DND-41 (cell line): ENCODE data around the gene ARID5A.

Experiments
- ATAC-seq: fragments of 200-7000 bp; cut with Tn5 transposase; 3 replicates; pipeline ENCODE4 v1.9.1; 2021; ENCODE audit warnings: low read depth; ENCODE audit not compliant: insufficient read depth
- DNase-seq: peaks from one replicate; pipeline ENCODE4 v3.0.0-alpha.2; 2020
- H2AFZ ChIP-seq: 2 replicates; pipeline ENCODE4 v1.6.0; 2012; ENCODE audit warnings: low read depth, low read length
- H3K27ac ChIP-seq: 2 replicates; pipeline ENCODE4 v1.5.1; 2012; ENCODE audit warnings: low read length, inconsistent platforms
- H3K27me3 ChIP-seq: fragments of 200-600 bp; sonication (generic); 2 replicates; pipeline ENCODE4 v1.6.0; 2012; ENCODE audit warnings: low read length, mild to moderate bottlenecking, inconsistent platforms; ENCODE audit not compliant: insufficient read depth, poor library complexity
- H3K36me3 ChIP-seq: 2 replicates; pipeline ENCODE4 v1.5.1; 2012; ENCODE audit warnings: low read length, inconsistent platforms; ENCODE audit not compliant: insufficient read depth
- H3K4me1 ChIP-seq: 2 replicates; pipeline ENCODE4 v1.5.1; 2012; ENCODE audit warnings: mild to moderate bottlenecking, low read length; ENCODE audit not compliant: insufficient read depth
- H3K4me2 ChIP-seq: 2 replicates; pipeline ENCODE4 v1.6.0; 2012; ENCODE audit warnings: mild to moderate bottlenecking, moderate library complexity, low read length, inconsistent platforms; ENCODE audit not compliant: insufficient read depth
- H3K4me3 ChIP-seq, 2 experiments: fragments of 200-600 bp in 1 of 2; shearing (Covaris generic) in 1 of 2; 2 replicates each; pipeline ENCODE4 v1.5.1; 2012 to 2016; ENCODE audit warnings: inconsistent platforms in 2 of 2, low read length in 2 of 2, mild to moderate bottlenecking in 2 of 2, low read depth in 1 of 2, moderate library complexity in 1 of 2
- H3K79me2 ChIP-seq: 2 replicates; pipeline ENCODE4 v1.6.0; 2012; ENCODE audit warnings: low read length, inconsistent platforms; ENCODE audit not compliant: insufficient read depth
- H3K9ac ChIP-seq: 2 replicates; pipeline ENCODE4 v1.6.0; 2012; ENCODE audit warnings: low read depth, mild to moderate bottlenecking, inconsistent platforms, low read length, moderate library complexity
- H3K9me3 ChIP-seq: 2 replicates; pipeline ENCODE4 v1.5.1; 2012; ENCODE audit warnings: low read length, moderate library complexity, mild to moderate bottlenecking, inconsistent platforms; ENCODE audit not compliant: insufficient read depth, severe bottlenecking
- H4K20me1 ChIP-seq: 2 replicates; pipeline ENCODE4 v1.6.0; 2012; ENCODE audit warnings: low read length; ENCODE audit not compliant: insufficient read depth
- CTCF ChIP-seq: IDR thresholded peaks from 2 replicates; pipeline ENCODE4 v1.5.1; 2012; ENCODE audit warnings: borderline replicate concordance, low read length, moderate library complexity, mild to moderate bottlenecking; ENCODE audit not compliant: poor library complexity, severe bottlenecking; ENCODE audit errors: extremely low read depth
- EZH2 ChIP-seq: IDR thresholded peaks from 3 replicates; pipeline ENCODE4 v1.6.1; 2012; ENCODE audit warnings: borderline replicate concordance, low read depth, mild to moderate bottlenecking, moderate library complexity, low read length, inconsistent platforms; ENCODE audit not compliant: severe bottlenecking

Gene ARID5A

GRCh38 chr2:96510931-96511595 is 25.5 kb upstream of the ARID5A start:
- H4K20me1 ChIP-seq, result no peaks in the 10 kb centered on the region; the same call in 1 of the 2 replicates
- H3K36me3 ChIP-seq, result no peaks in the 10 kb centered on the region
- peaks cover 8% of the 10 kb centered on the region for H3K4me1 ChIP-seq
- DNase-seq (no peak), ATAC-seq (no peak)
- no peak overlapping the region for H3K27ac ChIP-seq
- H3K9ac ChIP-seq, result no peak overlapping the region
- H2AFZ ChIP-seq, result no peak overlapping the region
- no peaks in the 10 kb centered on the region for H3K9me3 ChIP-seq
- no peak overlapping the region for H3K4me2 ChIP-seq
- no peak overlapping the region for H3K4me3 ChIP-seq
- no peaks in the 10 kb centered on the region for H3K79me2 ChIP-seq
- peaks cover 3% of the 10 kb centered on the region for H3K27me3 ChIP-seq
- no peak for TF ChIP-seq EZH2
- TF ChIP-seq CTCF, result no peak

- no peak overlapping the region for H3K27ac ChIP-seq
- no peak overlapping the region for H3K4me2 ChIP-seq
- H3K27me3 ChIP-seq, result peaks cover 3% of the 10 kb centered on the region
- no peaks in the 10 kb centered on the region for H4K20me1 ChIP-seq
- H3K9me3 ChIP-seq, result peaks cover 2% of the 10 kb centered on the region
- TF ChIP-seq CTCF (no peak), EZH2 (no peak)
- H3K4me3 ChIP-seq, result no peak overlapping the region
- ATAC-seq (no peak), DNase-seq (no peak)
- no peak overlapping the region for H3K9ac ChIP-seq
- H3K36me3 ChIP-seq, result no peaks in the 10 kb centered on the region
- peaks cover 8% of the 10 kb centered on the region for H3K4me1 ChIP-seq
- no peaks in the 10 kb centered on the region for H3K79me2 ChIP-seq
- no peak overlapping the region for H2AFZ ChIP-seq
Observed at GRCh38 chr2:96511851-96512250, 24.7 kb upstream of the ARID5A start.

GRCh38 chr2:96512341-96512740 is 24.2 kb upstream of the ARID5A start:
- Histone ChIP-seq H3K79me2 (no peaks in the 10 kb centered on the region), H4K20me1 (no peaks in the 10 kb centered on the region), H3K36me3 (no peaks in the 10 kb centered on the region), H3K4me1 (peaks cover 8% of the 10 kb centered on the region), H3K27ac (no peak overlapping the region), H3K4me3 (no peak overlapping the region), H3K9ac (no peak overlapping the region), H3K27me3 (peaks cover 3% of the 10 kb centered on the region), H3K9me3 (peaks cover 5% of the 10 kb centered on the region), H3K4me2 (no peak overlapping the region), H2AFZ (no peak overlapping the region)
- DNase-seq, result no peak
- TF ChIP-seq EZH2 (no peak), CTCF (no peak)
- ATAC-seq, result no peak
